Measurements from ENCODE around the gene ABCC11. TPM values are rescaled to one million over a fixed set of nuclear protein-coding genes. Genes with fewer than 3 reads are reported as not detected.

The ABCC11 gene
- total RNA-seq, 1 experiment from 2014 or later = 0.06 TPM

- peak; percentile 71 for DNase-seq (ENCODE audit: low read depth)
These were observed 82.2 kb downstream of the ABCC11 start for GRCh38 chr16:48164907-48165715.

GRCh38 chr16:48162839-48163410 lies 84.4 kb downstream of the ABCC11 start:
- no peak for DNase-seq (ENCODE audit: low read depth)

GRCh38 chr16:48161906-48162305 lies 85.4 kb downstream of the ABCC11 start:
- peak; percentile 43 for DNase-seq (ENCODE audit: low read depth)

- DNase-seq (ENCODE audit: low read depth) = no peak
These were observed 86.8 kb downstream of the ABCC11 start for GRCh38 chr16:48160575-48160974.

GRCh38 chr16:48158296-48158695 lies 89.0 kb downstream of the ABCC11 start:
- DNase-seq (ENCODE audit: low read depth) = peak; percentile 84

GRCh38 chr16:48157794-48158193 lies 89.5 kb downstream of the ABCC11 start:
- no peak for DNase-seq (ENCODE audit: low read depth)

GRCh38 chr16:48157302-48157701 lies 90.0 kb downstream of the ABCC11 start:
- no peak for DNase-seq (ENCODE audit: low read depth)

- DNase-seq (ENCODE audit: low read depth) = peak; percentile 70
These were observed 90.5 kb downstream of the ABCC11 start for GRCh38 chr16:48156790-48157209.

GRCh38 chr16:48155926-48156789 lies 91.2 kb downstream of the ABCC11 start, which contains the start of gene ABCC12:
Gene ABCC12 (minus strand): TSS chr16:48155993. CDS start chr16:48146424, 9,569 bp downstream.
- DNase-seq (ENCODE audit: low read depth) = no peak

- no peak for DNase-seq (ENCODE audit: low read depth)
These were observed 93.6 kb downstream of the ABCC11 start for GRCh38 chr16:48153774-48154173.

GRCh38 chr16:48152226-48152625 lies 95.1 kb downstream of the ABCC11 start:
- no peak for DNase-seq (ENCODE audit: low read depth)

- no peak for DNase-seq (ENCODE audit: low read depth)
These were observed 96.6 kb downstream of the ABCC11 start for GRCh38 chr16:48150707-48151106.

GRCh38 chr16:48146710-48147109 lies 100.6 kb downstream of the ABCC11 start:
- no peak for DNase-seq (ENCODE audit: low read depth)

GRCh38 chr16:48146131-48146530 lies 101.2 kb downstream of the ABCC11 start:
- no peak for DNase-seq (ENCODE audit: low read depth)

GRCh38 chr16:48143812-48144368 lies 103.4 kb downstream of the ABCC11 start:
- no peak for DNase-seq (ENCODE audit: low read depth)

GRCh38 chr16:48140821-48141220 lies 106.5 kb downstream of the ABCC11 start:
- DNase-seq (ENCODE audit: low read depth) = no peak

GRCh38 chr16:48139517-48139916 lies 107.8 kb downstream of the ABCC11 start:
- DNase-seq (ENCODE audit: low read depth) = no peak

- DNase-seq (ENCODE audit: low read depth) = no peak
These were observed 108.8 kb downstream of the ABCC11 start for GRCh38 chr16:48138543-48138942.

- no peak for DNase-seq (ENCODE audit: low read depth)
These were observed 109.5 kb downstream of the ABCC11 start for GRCh38 chr16:48137822-48138221.

GRCh38 chr16:48136547-48137360 lies 110.6 kb downstream of the ABCC11 start:
- no peak for DNase-seq (ENCODE audit: low read depth)
